Prostate gland (tissue), 2 donors: ENCODE measurements around the gene SPRYD3.

Experiments
- POLR2A ChIP-seq: fragments of 450-650 bp; IDR thresholded peaks from one replicate; pipeline ENCODE4 v1.6.1; 2016; ENCODE audit warnings: antibody characterized with exemption, mild to moderate bottlenecking
- POLR2AphosphoS5 ChIP-seq: sonication (generic); formaldehyde crosslinking; IDR thresholded peaks from one replicate; pipeline ENCODE4 v1.6.1; 2017; ENCODE audit warnings: antibody characterized with exemption
- TF ChIP-seq, protein P1 (sequence below), 4 experiments: fragments of 200-600 bp in 2 of 4; fragments of 450-650 bp in 2 of 4; sonication (generic) in 2 of 4; IDR thresholded peaks; 1 replicate in 3 of 4; 2 replicates in 1 of 4; pipeline ENCODE4 v1.5.1; 2016 to 2019; ENCODE audit warnings: antibody characterized with exemption in 4 of 4, mild to moderate bottlenecking in 2 of 4, moderate library complexity in 2 of 4

DNA sequence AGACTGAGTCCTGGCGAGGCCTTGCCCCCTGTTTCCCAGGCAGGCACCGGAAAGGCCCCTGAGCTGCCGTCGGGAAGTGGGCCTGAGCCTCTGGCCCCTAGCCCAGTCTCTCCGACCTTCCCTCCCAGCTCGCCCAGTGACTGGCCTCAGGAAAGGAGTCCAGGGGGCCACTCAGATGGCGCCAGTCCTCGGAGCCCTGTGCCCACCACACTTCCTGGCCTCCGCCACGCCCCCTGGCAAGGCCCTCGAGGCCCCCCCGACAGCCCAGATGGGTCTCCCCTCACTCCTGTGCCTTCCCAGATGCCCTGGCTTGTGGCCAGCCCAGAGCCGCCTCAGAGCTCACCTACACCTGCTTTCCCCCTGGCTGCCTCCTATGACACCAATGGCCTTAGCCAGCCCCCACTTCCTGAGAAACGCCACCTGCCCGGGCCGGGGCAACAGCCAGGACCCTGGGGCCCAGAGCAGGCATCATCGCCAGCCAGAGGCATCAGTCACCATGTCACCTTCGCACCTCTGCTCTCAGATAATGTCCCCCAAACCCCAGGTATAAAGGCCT, 18.4 kb downstream of the SPRYD3 start:
- TF ChIP-seq POLR2A (no peak), POLR2AphosphoS5 (no peak)
- TF ChIP-seq, protein P1, sequence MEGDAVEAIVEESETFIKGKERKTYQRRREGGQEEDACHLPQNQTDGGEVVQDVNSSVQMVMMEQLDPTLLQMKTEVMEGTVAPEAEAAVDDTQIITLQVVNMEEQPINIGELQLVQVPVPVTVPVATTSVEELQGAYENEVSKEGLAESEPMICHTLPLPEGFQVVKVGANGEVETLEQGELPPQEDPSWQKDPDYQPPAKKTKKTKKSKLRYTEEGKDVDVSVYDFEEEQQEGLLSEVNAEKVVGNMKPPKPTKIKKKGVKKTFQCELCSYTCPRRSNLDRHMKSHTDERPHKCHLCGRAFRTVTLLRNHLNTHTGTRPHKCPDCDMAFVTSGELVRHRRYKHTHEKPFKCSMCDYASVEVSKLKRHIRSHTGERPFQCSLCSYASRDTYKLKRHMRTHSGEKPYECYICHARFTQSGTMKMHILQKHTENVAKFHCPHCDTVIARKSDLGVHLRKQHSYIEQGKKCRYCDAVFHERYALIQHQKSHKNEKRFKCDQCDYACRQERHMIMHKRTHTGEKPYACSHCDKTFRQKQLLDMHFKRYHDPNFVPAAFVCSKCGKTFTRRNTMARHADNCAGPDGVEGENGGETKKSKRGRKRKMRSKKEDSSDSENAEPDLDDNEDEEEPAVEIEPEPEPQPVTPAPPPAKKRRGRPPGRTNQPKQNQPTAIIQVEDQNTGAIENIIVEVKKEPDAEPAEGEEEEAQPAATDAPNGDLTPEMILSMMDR (IDR thresholded peaks at IDR 0.05), result no peak
